ENCODE results near the gene MVK. TPM values are rescaled to one million over a fixed set of nuclear protein-coding genes. Genes with fewer than 3 reads are reported as not detected.

Gene MVK
- total RNA-seq, 2 experiments from 2014 or later: 8.2 to 8.4 TPM

DNA sequence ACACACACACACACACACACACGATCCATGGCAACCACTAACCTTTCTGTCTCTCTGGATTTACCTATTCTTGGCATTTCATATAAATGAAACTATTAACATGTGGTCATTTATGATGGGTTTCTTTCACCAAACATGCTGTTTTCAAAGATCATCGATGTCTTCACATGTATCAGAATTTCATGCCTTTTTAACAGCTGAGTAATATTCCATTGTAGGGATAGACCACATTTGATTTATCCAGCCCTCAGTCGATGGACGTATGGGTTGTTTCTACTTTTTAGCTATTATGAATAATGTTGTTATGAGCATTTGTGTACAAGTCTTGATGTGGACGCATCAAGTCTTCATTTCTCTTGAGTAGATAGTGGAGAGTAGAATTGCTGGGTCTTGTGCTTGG is 56.5 kb downstream of the MVK start:
- ChIA-PET POLR2A (no interaction called here), CTCF (no interaction called here)
- intact Hi-C loops (cut with DNase I, micrococcal nuclease): no loop called here

DNA sequence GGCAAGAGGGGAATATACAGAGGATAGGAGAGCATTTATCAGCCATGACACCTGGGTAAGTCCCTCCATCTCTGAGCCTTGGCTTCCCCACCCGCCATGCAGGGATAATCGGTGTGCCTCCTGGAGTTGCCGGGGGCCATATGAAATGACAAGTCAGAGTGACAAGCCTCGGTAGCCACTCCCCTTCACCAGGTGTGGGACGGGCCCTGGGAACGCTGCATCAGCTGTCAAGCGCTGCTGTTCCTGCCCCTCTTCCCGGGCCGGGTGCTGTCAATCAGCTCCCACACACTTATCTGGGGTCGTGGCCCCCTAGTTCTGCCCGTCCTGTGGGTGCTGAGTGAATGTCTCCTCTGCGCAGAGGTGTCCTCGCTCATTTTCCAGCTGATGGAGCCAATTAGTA is 57.2 kb downstream of the MVK start:
- peaks cover 41% of the 10 kb centered on the region for H3K27me3 Mint-ChIP-seq

More for the DNA sequence above, 56.5 kb downstream of the MVK start:
- TF ChIP-seq, protein P1, sequence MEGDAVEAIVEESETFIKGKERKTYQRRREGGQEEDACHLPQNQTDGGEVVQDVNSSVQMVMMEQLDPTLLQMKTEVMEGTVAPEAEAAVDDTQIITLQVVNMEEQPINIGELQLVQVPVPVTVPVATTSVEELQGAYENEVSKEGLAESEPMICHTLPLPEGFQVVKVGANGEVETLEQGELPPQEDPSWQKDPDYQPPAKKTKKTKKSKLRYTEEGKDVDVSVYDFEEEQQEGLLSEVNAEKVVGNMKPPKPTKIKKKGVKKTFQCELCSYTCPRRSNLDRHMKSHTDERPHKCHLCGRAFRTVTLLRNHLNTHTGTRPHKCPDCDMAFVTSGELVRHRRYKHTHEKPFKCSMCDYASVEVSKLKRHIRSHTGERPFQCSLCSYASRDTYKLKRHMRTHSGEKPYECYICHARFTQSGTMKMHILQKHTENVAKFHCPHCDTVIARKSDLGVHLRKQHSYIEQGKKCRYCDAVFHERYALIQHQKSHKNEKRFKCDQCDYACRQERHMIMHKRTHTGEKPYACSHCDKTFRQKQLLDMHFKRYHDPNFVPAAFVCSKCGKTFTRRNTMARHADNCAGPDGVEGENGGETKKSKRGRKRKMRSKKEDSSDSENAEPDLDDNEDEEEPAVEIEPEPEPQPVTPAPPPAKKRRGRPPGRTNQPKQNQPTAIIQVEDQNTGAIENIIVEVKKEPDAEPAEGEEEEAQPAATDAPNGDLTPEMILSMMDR (IDR thresholded peaks at IDR 0.05): no peak
- Mint-ChIP-seq H3K4me3 (no peak overlapping the region), H3K36me3 (ENCODE audit: low read depth) (no peaks in the 10 kb centered on the region), H3K27ac (no peak overlapping the region), H3K4me1 (ENCODE audit: low read depth) (no peaks in the 10 kb centered on the region), H3K9me3 (peaks cover 2% of the 10 kb centered on the region), H3K27me3 (peaks cover 46% of the 10 kb centered on the region)
- H3K4me1 ChIP-seq (ENCODE audit: insufficient read depth, low read length): no peaks in the 10 kb centered on the region
- H3K27ac ChIP-seq (ENCODE audit: low read depth in 1 of 2, low read length in 2 of 2): no peak overlapping the region
- H3K27me3 ChIP-seq (ENCODE audit: control insufficient read depth in 1 of 2, insufficient read depth in 2 of 2, low read length in 2 of 2): peaks cover 4 to 27% of the 10 kb centered on the region in 2 experiments
- H3K4me3 ChIP-seq (ENCODE audit: low read length): no peak overlapping the region
- DNase-seq: no peak
- ATAC-seq (ENCODE audit: poor library complexity): no peak
- H3K36me3 ChIP-seq (ENCODE audit: insufficient read depth, low read length): no peaks in the 10 kb centered on the region
- H3K9me3 ChIP-seq (ENCODE audit: control insufficient read depth in 1 of 2, insufficient read depth in 1 of 2, low read length in 2 of 2): peaks cover 0 to 4% of the 10 kb centered on the region in 2 experiments

DNA sequence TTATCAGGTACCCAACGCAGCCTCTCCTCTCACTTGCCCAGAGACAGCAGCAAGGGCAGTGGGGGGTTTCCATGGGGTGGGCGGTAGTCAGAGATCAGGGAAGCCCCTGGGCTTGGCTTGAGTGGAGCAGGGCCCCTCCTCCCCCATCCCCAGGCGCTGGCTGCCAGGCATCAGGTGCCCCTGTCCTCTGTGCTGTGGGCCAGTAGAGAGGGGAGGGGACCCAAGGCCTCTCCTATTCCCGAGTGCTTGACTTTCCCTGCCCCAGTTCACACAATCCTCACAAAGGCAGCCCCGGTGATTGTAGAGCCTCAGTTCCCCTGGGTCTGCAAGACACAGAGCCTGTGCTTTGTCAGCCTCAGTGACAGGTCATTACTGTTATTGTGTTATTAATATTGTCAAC is 57.7 kb downstream of the MVK start:
- Mint-ChIP-seq H3K4me3 (no peak overlapping the region), H3K27me3 (peaks cover 40% of the 10 kb centered on the region), H3K27ac (no peak overlapping the region), H3K4me1 (ENCODE audit: low read depth) (no peaks in the 10 kb centered on the region), H3K9me3 (peaks cover 2% of the 10 kb centered on the region), H3K36me3 (ENCODE audit: low read depth) (no peaks in the 10 kb centered on the region)
- TF ChIP-seq, protein P1 (IDR thresholded peaks at IDR 0.05): no peak
- Histone ChIP-seq H3K27ac (ENCODE audit: low read depth in 1 of 2, low read length in 2 of 2) (no peak overlapping the region), H3K9me3 (ENCODE audit: control insufficient read depth in 1 of 2, insufficient read depth in 1 of 2, low read length in 2 of 2) (no peaks in the 10 kb centered on the region), H3K36me3 (ENCODE audit: insufficient read depth, low read length) (no peaks in the 10 kb centered on the region), H3K4me3 (ENCODE audit: low read length) (no peak overlapping the region), H3K4me1 (ENCODE audit: insufficient read depth, low read length) (no peaks in the 10 kb centered on the region), H3K27me3 (ENCODE audit: control insufficient read depth in 1 of 2, insufficient read depth in 2 of 2, low read length in 2 of 2) (peaks cover 4 to 27% of the 10 kb centered on the region in 2 experiments)
- CTCF ChIA-PET: no interaction called here
- intact Hi-C loops (cut with DNase I, micrococcal nuclease): no loop called here
- DNase-seq: no peak
- POLR2A ChIA-PET: no interaction called here
- no peak for ATAC-seq (ENCODE audit: poor library complexity)

More for the DNA sequence above, 57.2 kb downstream of the MVK start:
- TF ChIP-seq, protein P1 (IDR thresholded peaks at IDR 0.05): no peak
- no peak overlapping the region for H3K4me3 Mint-ChIP-seq
- Histone ChIP-seq H3K36me3 (ENCODE audit: insufficient read depth, low read length) (no peaks in the 10 kb centered on the region), H3K4me1 (ENCODE audit: insufficient read depth, low read length) (no peaks in the 10 kb centered on the region), H3K27ac (ENCODE audit: low read depth in 1 of 2, low read length in 2 of 2) (no peak overlapping the region), H3K9me3 (ENCODE audit: control insufficient read depth in 1 of 2, insufficient read depth in 1 of 2, low read length in 2 of 2) (no peaks in the 10 kb centered on the region), H3K4me3 (ENCODE audit: low read length) (no peak overlapping the region), H3K27me3 (ENCODE audit: control insufficient read depth in 1 of 2, insufficient read depth in 2 of 2, low read length in 2 of 2) (peaks cover 4 to 27% of the 10 kb centered on the region in 2 experiments)
- no peak overlapping the region for H3K27ac Mint-ChIP-seq
- no peak for DNase-seq
- no peaks in the 10 kb centered on the region for H3K36me3 Mint-ChIP-seq (ENCODE audit: low read depth)
- H3K4me1 Mint-ChIP-seq (ENCODE audit: low read depth): no peaks in the 10 kb centered on the region
- ChIA-PET CTCF (no interaction called here), POLR2A (no interaction called here)
- no peak for ATAC-seq (ENCODE audit: poor library complexity)
- intact Hi-C loops (cut with DNase I, micrococcal nuclease): no loop called here
- H3K9me3 Mint-ChIP-seq: peaks cover 2% of the 10 kb centered on the region
